ENCODE results near the gene PPM1H.
"Not testable (repeated sequence)": the region's sequence is repeated elsewhere in the genome, so short reads cannot be mapped to it uniquely, and the experiment has no call there.

PPM1H gene

GRCh38 chr12:62731055-62731820 lies 203.7 kb downstream of the PPM1H start:
- Histone ChIP-seq H3K36me3 (ENCODE audit: insufficient read depth, low read length) (peaks cover 16% of the 10 kb centered on the region; the same call in 1 of the 2 replicates), H3K9me2 (replicated peaks; ENCODE audit: low read depth, low read length) (no peaks in the 10 kb centered on the region), H3K79me2 (ENCODE audit: insufficient read depth, low read length) (no peaks in the 10 kb centered on the region), H3K9ac (ENCODE audit: low read depth, low read length, poor library complexity, severe bottlenecking) (no peak overlapping the region), H3K4me2 (ENCODE audit: low read depth, low read length, poor library complexity, severe bottlenecking) (no peak overlapping the region), H3F3A (ENCODE audit: low read depth) (no peaks in the 10 kb centered on the region), H3K4me3 (ENCODE audit: low read length, poor library complexity, severe bottlenecking) (no peak overlapping the region), H2AFZ (ENCODE audit: low read length) (no peak overlapping the region), H3K4me1 (ENCODE audit: insufficient read depth, low read length, poor library complexity, severe bottlenecking) (peaks cover 4% of the 10 kb centered on the region), H3K9me3 (ENCODE audit: insufficient read depth, low read depth, low read length) (no peaks in the 10 kb centered on the region), H4K20me1 (ENCODE audit: insufficient read depth, low read length, poor library complexity, severe bottlenecking) (no peaks in the 10 kb centered on the region), H3K27me3 (ENCODE audit: insufficient read depth, low read length, poor library complexity, severe bottlenecking) (no peaks in the 10 kb centered on the region)
- TF ChIP-seq EZH2phosphoT487 (IDR thresholded peaks at IDR 0.05; ENCODE audit: borderline replicate concordance) (no peak), CTCF (conservative IDR thresholded peaks at IDR 0.05; ENCODE audit: low read length) (no peak)

- no peak overlapping the region for H3K4me3 ChIP-seq (ENCODE audit: low read length, poor library complexity, severe bottlenecking)
- TF ChIP-seq CTCF (conservative IDR thresholded peaks at IDR 0.05; ENCODE audit: low read length) = no peak
- no peak for TF ChIP-seq EZH2phosphoT487 (IDR thresholded peaks at IDR 0.05; ENCODE audit: borderline replicate concordance)
- no peaks in the 10 kb centered on the region for H3F3A ChIP-seq (ENCODE audit: low read depth)
- no peak overlapping the region for H2AFZ ChIP-seq (ENCODE audit: low read length)
- H3K9ac ChIP-seq (ENCODE audit: low read depth, low read length, poor library complexity, severe bottlenecking) = no peak overlapping the region
- no peaks in the 10 kb centered on the region for H3K27me3 ChIP-seq (ENCODE audit: insufficient read depth, low read length, poor library complexity, severe bottlenecking)
- H3K36me3 ChIP-seq (ENCODE audit: insufficient read depth, low read length) = peaks cover 10% of the 10 kb centered on the region; the same call in 1 of the 2 replicates
- H3K9me2 ChIP-seq (replicated peaks; ENCODE audit: low read depth, low read length) = no peaks in the 10 kb centered on the region
- H3K4me2 ChIP-seq (ENCODE audit: low read depth, low read length, poor library complexity, severe bottlenecking) = no peak overlapping the region
- H3K9me3 ChIP-seq (ENCODE audit: insufficient read depth, low read depth, low read length) = no peaks in the 10 kb centered on the region
- H3K79me2 ChIP-seq (ENCODE audit: insufficient read depth, low read length) = no peaks in the 10 kb centered on the region
- peaks cover 4% of the 10 kb centered on the region for H3K4me1 ChIP-seq (ENCODE audit: insufficient read depth, low read length, poor library complexity, severe bottlenecking)
- no peaks in the 10 kb centered on the region for H4K20me1 ChIP-seq (ENCODE audit: insufficient read depth, low read length, poor library complexity, severe bottlenecking)
Measured at GRCh38 chr12:62730649-62731048, 204.3 kb downstream of the PPM1H start.

- H4K20me1 ChIP-seq (ENCODE audit: insufficient read depth, low read length, poor library complexity, severe bottlenecking); H3F3A ChIP-seq (ENCODE audit: low read depth); H3K27me3 ChIP-seq (ENCODE audit: insufficient read depth, low read length, poor library complexity, severe bottlenecking); H2AFZ ChIP-seq (ENCODE audit: low read length); H3K79me2 ChIP-seq (ENCODE audit: insufficient read depth, low read length); H3K36me3 ChIP-seq (ENCODE audit: insufficient read depth, low read length); H3K9ac ChIP-seq (ENCODE audit: low read depth, low read length, poor library complexity, severe bottlenecking); H3K4me3 ChIP-seq (ENCODE audit: low read length, poor library complexity, severe bottlenecking); H3K4me1 ChIP-seq (ENCODE audit: insufficient read depth, low read length, poor library complexity, severe bottlenecking); H3K9me3 ChIP-seq (ENCODE audit: insufficient read depth, low read depth, low read length); H3K4me2 ChIP-seq (ENCODE audit: low read depth, low read length, poor library complexity, severe bottlenecking); H3K9me2 ChIP-seq (replicated peaks; ENCODE audit: low read depth, low read length): not testable (repeated sequence)
Measured at GRCh38 chr12:62729579-62730544, 205.1 kb downstream of the PPM1H start.

Measured in Loucy (cell line).